Astrocyte of the spinal cord (primary cell): ENCODE measurements around the gene GPN2.

Experiments used
- DNase-seq: peaks from one replicate; pipeline ENCODE4 v3.0.0; 2011; ENCODE audit warnings: low read depth, low spot score
- H3K4me3 ChIP-seq: 2 replicates; pipeline ENCODE4 v1.5.1; 2011; ENCODE audit warnings: low read depth, mild to moderate bottlenecking, low read length, moderate library complexity
- in situ Hi-C: cut with HindIII; loops from 2 replicates; pipeline ENCODE4 v1.10.0; 2017; ENCODE audit warnings: low sequenced_read_pairs
- TF ChIP-seq, protein P1 (sequence below): IDR thresholded peaks from 2 replicates; pipeline ENCODE4 v1.5.1; 2012; ENCODE audit warnings: low read depth, mild to moderate bottlenecking, low read length, inconsistent platforms

Gene GPN2

DNA sequence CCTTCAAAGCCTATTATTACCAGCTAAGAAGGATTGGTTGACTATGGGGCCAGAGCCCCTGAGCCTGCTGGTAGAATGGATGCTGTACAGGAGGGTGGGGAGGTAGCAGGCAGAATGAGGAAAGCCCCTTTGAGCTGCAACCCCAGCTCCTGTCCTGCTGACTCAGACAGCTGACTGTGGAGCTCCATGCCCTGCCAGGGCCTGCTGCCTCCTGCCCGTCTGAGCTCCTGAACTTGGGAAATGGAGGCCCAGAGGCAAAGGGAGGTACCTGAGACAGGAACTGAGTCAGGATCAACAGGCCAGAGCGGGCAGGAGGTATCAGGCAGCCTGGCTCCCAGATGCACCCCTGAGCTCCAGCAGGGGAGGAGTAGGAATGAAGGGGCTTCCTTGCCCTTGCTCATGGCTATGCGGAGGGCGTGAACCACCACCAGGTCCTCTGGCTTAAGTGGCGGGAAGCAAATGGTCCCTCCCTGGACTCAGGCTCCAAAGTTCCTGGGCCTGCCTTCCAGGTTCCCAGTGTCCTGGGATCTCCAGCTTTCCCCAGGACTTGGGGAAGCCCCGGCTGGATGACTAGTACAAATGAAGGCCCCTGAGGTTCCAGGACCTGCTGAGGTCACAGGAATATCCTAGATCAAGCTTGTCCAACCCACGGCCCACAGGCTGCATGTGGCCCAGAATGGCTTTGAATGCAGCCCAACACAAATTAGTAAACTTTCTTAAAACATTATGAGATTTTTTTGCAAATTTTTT lies 31.0 kb downstream of the GPN2 start:
- in situ Hi-C loops, result no loop called here

DNA sequence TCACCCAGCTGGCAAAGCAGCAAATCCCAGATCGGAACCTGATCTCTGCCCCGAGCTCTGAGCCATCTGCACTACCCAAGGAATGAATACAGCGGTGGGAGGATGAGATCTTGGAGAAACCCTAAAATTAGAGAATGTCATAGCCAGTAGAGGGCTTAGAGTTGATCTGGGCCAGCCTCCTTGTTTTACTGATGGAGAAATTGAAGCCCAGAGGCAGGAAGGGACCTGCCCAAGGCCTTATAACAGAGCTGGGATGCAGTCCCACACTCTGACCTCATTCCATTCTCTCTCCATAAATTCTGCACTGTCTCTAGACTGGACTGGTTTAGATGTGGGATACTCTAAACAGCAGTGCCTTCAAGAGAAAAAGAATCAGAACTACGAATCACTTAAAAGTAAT lies 31.9 kb downstream of the GPN2 start:
- H3K4me3 ChIP-seq, result no peak overlapping the region
- in situ Hi-C loops, result no loop called here
- TF ChIP-seq, protein P1, sequence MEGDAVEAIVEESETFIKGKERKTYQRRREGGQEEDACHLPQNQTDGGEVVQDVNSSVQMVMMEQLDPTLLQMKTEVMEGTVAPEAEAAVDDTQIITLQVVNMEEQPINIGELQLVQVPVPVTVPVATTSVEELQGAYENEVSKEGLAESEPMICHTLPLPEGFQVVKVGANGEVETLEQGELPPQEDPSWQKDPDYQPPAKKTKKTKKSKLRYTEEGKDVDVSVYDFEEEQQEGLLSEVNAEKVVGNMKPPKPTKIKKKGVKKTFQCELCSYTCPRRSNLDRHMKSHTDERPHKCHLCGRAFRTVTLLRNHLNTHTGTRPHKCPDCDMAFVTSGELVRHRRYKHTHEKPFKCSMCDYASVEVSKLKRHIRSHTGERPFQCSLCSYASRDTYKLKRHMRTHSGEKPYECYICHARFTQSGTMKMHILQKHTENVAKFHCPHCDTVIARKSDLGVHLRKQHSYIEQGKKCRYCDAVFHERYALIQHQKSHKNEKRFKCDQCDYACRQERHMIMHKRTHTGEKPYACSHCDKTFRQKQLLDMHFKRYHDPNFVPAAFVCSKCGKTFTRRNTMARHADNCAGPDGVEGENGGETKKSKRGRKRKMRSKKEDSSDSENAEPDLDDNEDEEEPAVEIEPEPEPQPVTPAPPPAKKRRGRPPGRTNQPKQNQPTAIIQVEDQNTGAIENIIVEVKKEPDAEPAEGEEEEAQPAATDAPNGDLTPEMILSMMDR, result no peak
- DNase-seq, result no peak

More for the DNA sequence above, 31.0 kb downstream of the GPN2 start:
- no peak overlapping the region for H3K4me3 ChIP-seq
- TF ChIP-seq, protein P1, result no peak
- no peak for DNase-seq

DNA sequence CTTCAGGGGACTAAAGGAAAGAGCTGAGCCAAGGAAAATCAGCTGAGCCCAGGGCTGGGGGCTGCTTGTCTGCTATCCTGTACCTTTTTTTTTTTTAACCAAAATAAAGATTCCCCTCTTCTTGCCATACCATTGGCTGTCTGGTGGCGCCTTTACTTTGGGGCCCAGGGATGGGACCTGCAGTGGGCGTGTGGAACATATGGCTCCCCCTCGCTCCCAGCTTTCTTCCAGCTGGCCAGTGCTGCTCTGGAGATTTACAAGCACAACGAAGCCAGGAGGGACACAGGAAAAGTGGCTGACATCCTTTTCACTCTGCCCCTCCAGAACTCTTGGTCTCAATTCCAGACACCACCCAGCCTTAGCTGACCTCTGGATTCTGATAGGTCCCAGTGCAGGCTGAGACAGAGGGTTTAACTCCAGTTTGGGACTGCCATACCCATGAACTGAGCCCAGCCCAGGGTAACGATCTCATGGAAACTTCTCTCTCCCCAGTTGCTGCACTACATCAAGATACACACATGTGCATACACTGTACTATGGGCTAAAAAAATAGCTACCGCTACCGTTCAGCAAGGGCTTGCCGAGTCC lies 32.5 kb downstream of the GPN2 start:
- H3K4me3 ChIP-seq, result no peak overlapping the region
- TF ChIP-seq, protein P1, result no peak
- DNase-seq, result no peak
- in situ Hi-C loops, result no loop called here

DNA sequence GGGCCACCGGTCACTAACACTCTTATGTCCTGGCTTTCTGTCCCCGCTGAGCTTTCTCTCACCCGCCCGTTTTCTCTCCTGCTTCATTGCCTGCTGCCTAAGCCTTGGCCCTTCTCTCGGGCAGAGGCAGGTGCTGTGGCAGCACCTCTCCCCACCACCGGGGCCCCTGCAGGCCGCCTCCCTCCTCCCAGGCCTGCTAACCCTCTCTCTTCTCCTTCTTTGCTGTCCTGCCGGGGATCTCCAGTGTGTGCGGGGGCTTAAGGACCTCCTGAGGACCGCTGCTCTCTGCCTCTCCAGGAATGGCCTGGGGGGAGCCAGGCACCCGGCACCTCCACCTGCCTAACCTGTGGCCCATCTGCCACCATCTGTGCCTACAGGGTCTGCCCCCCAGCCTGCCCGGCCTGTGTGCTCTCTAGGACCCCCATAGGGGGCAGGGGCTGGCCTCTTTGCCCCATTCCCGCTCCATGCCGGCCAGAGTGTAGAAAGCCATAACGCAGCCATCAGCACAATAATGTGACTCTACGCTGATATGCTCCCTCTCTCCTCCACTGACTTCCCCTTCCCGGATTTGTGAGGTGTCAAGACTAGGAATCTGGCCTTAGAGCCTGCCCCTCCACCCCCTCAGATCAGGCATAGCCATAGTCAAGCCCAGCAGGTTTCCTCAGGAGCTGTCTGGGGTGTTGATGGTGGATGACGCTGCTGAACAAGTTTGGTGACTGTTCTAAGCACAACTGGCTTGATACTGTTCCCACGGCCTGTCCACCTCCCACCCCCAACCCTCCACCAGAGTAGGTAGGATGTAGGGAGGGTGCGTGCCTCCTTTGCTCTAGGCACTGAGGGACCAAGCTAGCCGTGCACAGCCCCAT lies 33.2 kb downstream of the GPN2 start:
- no peak for DNase-seq
- in situ Hi-C loops, result no loop called here
- no peak overlapping the region for H3K4me3 ChIP-seq
- TF ChIP-seq, protein P1, result no peak

DNA sequence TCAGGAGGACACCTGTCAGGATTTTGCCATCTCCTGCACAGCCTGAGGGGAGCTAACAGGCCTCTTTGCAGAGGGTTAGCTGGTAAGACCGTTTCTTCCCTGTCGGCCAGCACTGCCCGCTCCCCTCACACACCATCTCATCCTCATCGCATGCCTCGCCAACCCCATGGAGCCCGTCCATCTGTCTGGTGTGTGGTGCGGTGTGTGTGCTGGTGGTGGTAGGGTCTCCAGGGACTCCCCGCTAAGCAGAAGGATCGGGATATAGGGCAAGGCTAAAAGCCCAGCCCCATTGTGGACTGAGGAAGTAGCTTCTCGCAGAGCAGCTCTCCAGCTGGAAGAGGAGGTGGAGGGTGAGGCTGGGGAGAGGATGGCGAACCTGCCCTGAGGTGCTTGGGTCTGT lies 33.9 kb downstream of the GPN2 start:
- no peak for DNase-seq
- TF ChIP-seq, protein P1, result no peak
- in situ Hi-C loops, result no loop called here
- H3K4me3 ChIP-seq, result no peak overlapping the region

DNA sequence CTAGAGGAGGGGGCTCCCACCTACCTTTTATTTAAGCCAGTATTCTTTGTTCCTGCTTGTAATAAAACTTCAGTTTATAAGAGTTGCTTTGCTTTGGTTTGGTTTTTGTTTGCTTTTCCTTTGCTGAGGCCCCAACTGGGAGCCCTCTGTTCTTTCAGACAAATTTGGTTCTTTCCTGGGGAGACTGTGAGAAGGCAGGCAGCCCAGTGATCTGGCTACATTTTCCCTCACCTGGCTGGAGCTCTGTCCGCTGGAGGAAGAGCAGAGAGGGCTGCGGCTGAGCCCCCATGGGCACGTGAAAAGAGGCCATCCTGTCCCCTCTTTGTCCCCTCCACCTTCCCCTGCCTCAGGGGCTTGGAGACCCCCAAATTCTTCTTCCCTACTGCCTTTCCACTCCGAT lies 34.4 kb downstream of the GPN2 start:
- in situ Hi-C loops, result no loop called here
- no peak for DNase-seq
- no peak overlapping the region for H3K4me3 ChIP-seq
- TF ChIP-seq, protein P1, result no peak
